Measurements from ENCODE around the gene PPM1N.

- TF ChIP-seq CTCF (conservative IDR thresholded peaks at IDR 0.05 in 1 of 2, IDR thresholded peaks at IDR 0.05 in 1 of 2; ENCODE audit: extremely low read depth in 1 of 2, insufficient read depth in 1 of 2, low read depth in 1 of 2, low read length in 2 of 2) (no peak), EZH2 (IDR thresholded peaks at IDR 0.05; ENCODE audit: borderline replicate concordance, low read length) (no peak)
These were observed 1.8 kb upstream of the PPM1N start for GRCh38 chr19:45496349-45496953.

Data from mammary epithelial cell (primary cell).